Loucy (cell line): ENCODE measurements around the gene NKIRAS1.

Experiments used
- H2AFZ ChIP-seq: fragments of 200-600 bp; sonication (generic); 2 replicates; pipeline ENCODE4 v1.6.0; 2016; ENCODE audit warnings: antibody characterized with exemption, mild to moderate bottlenecking, low read length, moderate library complexity
- H3F3A ChIP-seq: fragments of 200-600 bp; 2 replicates; pipeline ENCODE4 v1.6.0; 2016; ENCODE audit warnings: antibody characterized with exemption, low read depth, mild to moderate bottlenecking
- H3K27me3 ChIP-seq: fragments of 200-600 bp; sonication (generic); 2 replicates; pipeline ENCODE4 v1.6.1; 2014; ENCODE audit warnings: low read length, mild to moderate bottlenecking; ENCODE audit not compliant: insufficient read depth, poor library complexity, severe bottlenecking
- H3K36me3 ChIP-seq: fragments of 200-600 bp; sonication (generic); 2 replicates; pipeline ENCODE4 v1.6.1; 2016; ENCODE audit warnings: low read length; ENCODE audit not compliant: insufficient read depth
- H3K4me1 ChIP-seq: fragments of 200-600 bp; sonication (generic); 2 replicates; pipeline ENCODE4 v1.5.1; 2014; ENCODE audit warnings: low read length, mild to moderate bottlenecking; ENCODE audit not compliant: insufficient read depth, poor library complexity, severe bottlenecking
- H3K4me2 ChIP-seq: fragments of 200-600 bp; sonication (generic); 2 replicates; pipeline ENCODE4 v1.6.0; 2014; ENCODE audit warnings: antibody characterized with exemption, low read length, low read depth, mild to moderate bottlenecking; ENCODE audit not compliant: poor library complexity, severe bottlenecking
- H3K4me3 ChIP-seq: fragments of 200-600 bp; sonication (generic); 2 replicates; pipeline ENCODE4 v1.5.1; 2014; ENCODE audit warnings: low read length, mild to moderate bottlenecking, mixed read lengths; ENCODE audit not compliant: poor library complexity, severe bottlenecking
- H3K79me2 ChIP-seq: fragments of 200-600 bp; sonication (generic); 2 replicates; pipeline ENCODE4 v1.6.1; 2014; ENCODE audit warnings: low read length; ENCODE audit not compliant: insufficient read depth
- H3K9ac ChIP-seq: fragments of 200-600 bp; sonication (generic); 2 replicates; pipeline ENCODE4 v1.6.0; 2014; ENCODE audit warnings: mild to moderate bottlenecking, low read depth, low read length, moderate library complexity; ENCODE audit not compliant: poor library complexity, severe bottlenecking
- H3K9me2 ChIP-seq: fragments of 200-600 bp; sonication (generic); replicated peaks from 2 replicates; pipeline ENCODE4 v1.6.1; 2016; ENCODE audit warnings: low read depth, low read length, mixed read lengths
- H3K9me3 ChIP-seq: fragments of 200-600 bp; sonication (generic); 2 replicates; pipeline ENCODE4 v1.6.1; 2014; ENCODE audit warnings: mild to moderate bottlenecking, antibody characterized with exemption, low read length, low read depth; ENCODE audit not compliant: insufficient read depth
- H4K20me1 ChIP-seq: fragments of 200-600 bp; sonication (generic); 2 replicates; pipeline ENCODE4 v1.6.0; 2014; ENCODE audit warnings: antibody characterized with exemption, low read length, mild to moderate bottlenecking; ENCODE audit not compliant: insufficient read depth, poor library complexity, severe bottlenecking
- EZH2phosphoT487 ChIP-seq: fragments of 200-600 bp; IDR thresholded peaks from 2 replicates; pipeline ENCODE4 v1.6.1; 2018; ENCODE audit warnings: antibody characterized with exemption, mild to moderate bottlenecking, moderate library complexity, borderline replicate concordance
- TF ChIP-seq, protein P1 (sequence below): fragments of 200-600 bp; sonication (generic); conservative IDR thresholded peaks from 2 replicates; pipeline ENCODE4 v1.5.1; 2014; ENCODE audit warnings: mild to moderate bottlenecking, antibody characterized with exemption, low read length

The NKIRAS1 gene

GRCh38 chr3:23845326-23846216, 71.2 kb downstream of the NKIRAS1 start:
- H3K4me1 ChIP-seq, result peaks cover 13% of the 10 kb centered on the region
- no peaks in the 10 kb centered on the region for H3K9me2 ChIP-seq
- H3K4me2 ChIP-seq, result no peak overlapping the region
- peaks cover 6% of the 10 kb centered on the region; the same call in 1 of the 2 replicates for H3K36me3 ChIP-seq
- H3K4me3 ChIP-seq, result no peak overlapping the region
- H3K9ac ChIP-seq, result no peak overlapping the region
- peaks cover 100% of the 10 kb centered on the region for H3K79me2 ChIP-seq
- no peaks in the 10 kb centered on the region for H3K27me3 ChIP-seq
- H4K20me1 ChIP-seq, result peaks cover 95% of the 10 kb centered on the region
- H3F3A ChIP-seq, result no peaks in the 10 kb centered on the region
- H3K9me3 ChIP-seq, result no peaks in the 10 kb centered on the region
- TF ChIP-seq EZH2phosphoT487, result no peak
- TF ChIP-seq, protein P1, sequence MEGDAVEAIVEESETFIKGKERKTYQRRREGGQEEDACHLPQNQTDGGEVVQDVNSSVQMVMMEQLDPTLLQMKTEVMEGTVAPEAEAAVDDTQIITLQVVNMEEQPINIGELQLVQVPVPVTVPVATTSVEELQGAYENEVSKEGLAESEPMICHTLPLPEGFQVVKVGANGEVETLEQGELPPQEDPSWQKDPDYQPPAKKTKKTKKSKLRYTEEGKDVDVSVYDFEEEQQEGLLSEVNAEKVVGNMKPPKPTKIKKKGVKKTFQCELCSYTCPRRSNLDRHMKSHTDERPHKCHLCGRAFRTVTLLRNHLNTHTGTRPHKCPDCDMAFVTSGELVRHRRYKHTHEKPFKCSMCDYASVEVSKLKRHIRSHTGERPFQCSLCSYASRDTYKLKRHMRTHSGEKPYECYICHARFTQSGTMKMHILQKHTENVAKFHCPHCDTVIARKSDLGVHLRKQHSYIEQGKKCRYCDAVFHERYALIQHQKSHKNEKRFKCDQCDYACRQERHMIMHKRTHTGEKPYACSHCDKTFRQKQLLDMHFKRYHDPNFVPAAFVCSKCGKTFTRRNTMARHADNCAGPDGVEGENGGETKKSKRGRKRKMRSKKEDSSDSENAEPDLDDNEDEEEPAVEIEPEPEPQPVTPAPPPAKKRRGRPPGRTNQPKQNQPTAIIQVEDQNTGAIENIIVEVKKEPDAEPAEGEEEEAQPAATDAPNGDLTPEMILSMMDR, result no peak
- no peak overlapping the region for H2AFZ ChIP-seq

DNA sequence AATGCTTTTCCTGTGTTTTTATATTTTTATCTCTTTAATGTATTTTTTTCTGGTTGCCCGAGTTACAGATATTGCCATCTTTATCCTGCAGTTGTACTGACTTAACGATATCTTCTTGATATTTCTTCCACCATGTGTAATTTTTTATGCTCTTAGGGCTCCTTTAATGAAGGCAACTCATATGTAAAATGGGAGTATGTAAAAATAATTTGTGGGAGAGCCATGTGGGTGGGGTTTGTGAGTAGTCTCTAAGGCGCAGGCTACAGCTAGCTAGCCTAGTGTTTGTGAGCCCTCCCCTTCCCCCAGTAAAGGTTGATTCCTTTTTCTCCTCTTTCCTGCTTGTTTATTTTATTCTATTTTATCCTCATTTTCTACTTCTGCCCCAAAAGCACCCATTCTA, 72.9 kb downstream of the NKIRAS1 start:
- Histone ChIP-seq H3K9me3 (no peaks in the 10 kb centered on the region), H3K27me3 (no peaks in the 10 kb centered on the region), H3K4me2 (no peak overlapping the region), H3K9ac (no peak overlapping the region), H3F3A (no peaks in the 10 kb centered on the region), H3K36me3 (peaks cover 6% of the 10 kb centered on the region; the same call in 1 of the 2 replicates), H3K4me3 (no peak overlapping the region), H4K20me1 (peaks cover 93% of the 10 kb centered on the region), H3K4me1 (peaks cover 18% of the 10 kb centered on the region), H3K9me2 (no peaks in the 10 kb centered on the region), H2AFZ (no peak overlapping the region), H3K79me2 (peaks cover 100% of the 10 kb centered on the region)
- no peak for TF ChIP-seq EZH2phosphoT487
- TF ChIP-seq, protein P1, result no peak
